Thoracic aorta (tissue), 2 donors: ENCODE results near the gene SNX7. TPM values are rescaled to one million over a fixed set of nuclear protein-coding genes. Genes with fewer than 3 reads are reported as not detected.

ENCODE experiments used
- ATAC-seq: fragments of 150-250 bp; one replicate; pipeline ENCODE4 v1.8.0; 2017; ENCODE audit warnings: low read depth; ENCODE audit not compliant: insufficient number of reproducible peaks, low FRiP score
- DNase-seq: peaks from one replicate; pipeline ENCODE4 v3.0.0-alpha.2; 2020; ENCODE audit warnings: low spot score
- H3K27ac ChIP-seq, 2 donors: fragments of 200-600 bp; sonication (generic); 1 replicate in 1 of 2; 2 replicates in 1 of 2; pipeline ENCODE4 v1.5.1; 2016; ENCODE audit warnings: mild to moderate bottlenecking in 2 of 2, moderate library complexity in 2 of 2
- H3K27me3 ChIP-seq: fragments of 200-600 bp; sonication (generic); replicated peaks from 2 replicates; pipeline ENCODE4 v1.6.0; 2016; ENCODE audit warnings: mild to moderate bottlenecking; ENCODE audit not compliant: insufficient read depth
- H3K36me3 ChIP-seq: fragments of 200-600 bp; sonication (generic); one replicate; pipeline ENCODE4 v1.5.1; 2016
- H3K4me1 ChIP-seq, 2 donors: fragments of 200-600 bp; sonication (generic); 1 replicate in 1 of 2; 2 replicates in 1 of 2; pipeline versions ENCODE4 v1.5.1 to v1.6.0; 2016; ENCODE audit warnings: low read depth in 2 of 2, mild to moderate bottlenecking in 1 of 2; ENCODE audit not compliant: control insufficient read depth in 1 of 2
- H3K4me3 ChIP-seq: fragments of 200-600 bp; sonication (generic); 2 replicates; pipeline ENCODE4 v1.5.1; 2016; ENCODE audit warnings: mild to moderate bottlenecking
- H3K9me3 ChIP-seq: fragments of 200-600 bp; sonication (generic); 2 replicates; pipeline ENCODE4 v1.5.1; 2016
- CTCF ChIP-seq: fragments of 200-600 bp; sonication (generic); IDR thresholded peaks from one replicate; pipeline ENCODE4 v1.5.1; 2019; ENCODE audit warnings: antibody characterized with exemption
- total RNA-seq, 2 donors: library from RNA; depleted of rRNA; stranded (reverse); fragments of >200 nt; gene quantifications; one replicate each; pipeline versions ENCODE4 v1.1.0 to v1.2.3, GENCODE V29; 2016

SNX7 gene
- total RNA-seq, 2 donors from 2014 or later, result 27.8 to 38.6 TPM

- no peaks in the 10 kb centered on the region for H3K36me3 ChIP-seq
- no peak overlapping the region for H3K4me3 ChIP-seq
- TF ChIP-seq CTCF, result no peak
- peaks cover 4 to 5% of the 10 kb centered on the region in 2 donors for H3K4me1 ChIP-seq
- ATAC-seq (no peak), DNase-seq (no peak)
- H3K9me3 ChIP-seq, result no peaks in the 10 kb centered on the region
- no peaks in the 10 kb centered on the region for H3K27me3 ChIP-seq
- H3K27ac ChIP-seq, result no peak overlapping the region
Measured at GRCh38 chr1:98761219-98761865, 99.8 kb downstream of the SNX7 start.

GRCh38 chr1:98763488-98764150 is 102.1 kb downstream of the SNX7 start:
- H3K9me3 ChIP-seq, result no peaks in the 10 kb centered on the region

GRCh38 chr1:98764485-98764884 is 103.0 kb downstream of the SNX7 start:
- Histone ChIP-seq H3K4me3 (no peak overlapping the region), H3K27ac (no peak overlapping the region), H3K27me3 (no peaks in the 10 kb centered on the region), H3K4me1 (peaks cover 4 to 5% of the 10 kb centered on the region in 2 donors), H3K36me3 (no peaks in the 10 kb centered on the region), H3K9me3 (no peaks in the 10 kb centered on the region)
- DNase-seq (no peak), ATAC-seq (no peak)
- no peak for TF ChIP-seq CTCF

More at GRCh38 chr1:98763488-98764150, 102.1 kb downstream of the SNX7 start:
- Histone ChIP-seq H3K27me3 (no peaks in the 10 kb centered on the region), H3K4me3 (no peak overlapping the region), H3K27ac (no peak overlapping the region), H3K36me3 (no peaks in the 10 kb centered on the region), H3K4me1 (peaks cover 4 to 5% of the 10 kb centered on the region in 2 donors)
- TF ChIP-seq CTCF, result no peak
- no peak for DNase-seq
- no peak for ATAC-seq

- Histone ChIP-seq H3K9me3 (no peaks in the 10 kb centered on the region), H3K27ac (no peak overlapping the region), H3K36me3 (no peaks in the 10 kb centered on the region), H3K4me3 (no peak overlapping the region), H3K4me1 (peaks cover 4 to 5% of the 10 kb centered on the region in 2 donors), H3K27me3 (no peaks in the 10 kb centered on the region)
- ATAC-seq (no peak), DNase-seq (no peak)
- no peak for TF ChIP-seq CTCF
Measured at GRCh38 chr1:98766255-98766654, 104.7 kb downstream of the SNX7 start.

- H3K4me3 ChIP-seq, result no peak overlapping the region
- no peak for ATAC-seq
- no peaks in the 10 kb centered on the region for H3K4me1 ChIP-seq
- no peaks in the 10 kb centered on the region for H3K36me3 ChIP-seq
- no peak overlapping the region for H3K27ac ChIP-seq
- no peaks in the 10 kb centered on the region for H3K9me3 ChIP-seq
- DNase-seq, result no peak
- no peaks in the 10 kb centered on the region for H3K27me3 ChIP-seq
- TF ChIP-seq CTCF, result no peak
Measured at GRCh38 chr1:98769162-98769561, 107.6 kb downstream of the SNX7 start.
